Measurements from ENCODE around the gene CNTFR. TPM values are rescaled to one million over a fixed set of nuclear protein-coding genes. Genes with fewer than 3 reads are reported as not detected.

Gene CNTFR
- total RNA-seq, 2 experiments from 2014 or later = not detected

GRCh38 chr9:34555936-34556525, 33.5 kb downstream of the CNTFR start:
- no peak overlapping the region for H3K4me3 Mint-ChIP-seq
- ATAC-seq = no peak
- no peak for DNase-seq
- ChIA-PET CTCF (interaction anchor here (0.9 kb wide), 1 partner anchor 152 kb away, joined by 3 read pairs; no protein-coding TSS in a partner anchor), POLR2A (no interaction called here)
- peaks cover 9% of the 10 kb centered on the region for H3K27me3 Mint-ChIP-seq (ENCODE audit: low read depth)
- H3K27ac Mint-ChIP-seq = no peak overlapping the region
- H3K4me1 Mint-ChIP-seq (ENCODE audit: low read depth) = no peaks in the 10 kb centered on the region
- H3K36me3 Mint-ChIP-seq (ENCODE audit: low read depth) = no peaks in the 10 kb centered on the region
- H3K9me3 Mint-ChIP-seq (ENCODE audit: insufficient read depth) = no peaks in the 10 kb centered on the region

- Mint-ChIP-seq H3K36me3 (ENCODE audit: low read depth) (no peaks in the 10 kb centered on the region), H3K4me1 (ENCODE audit: low read depth) (no peaks in the 10 kb centered on the region), H3K9me3 (ENCODE audit: insufficient read depth) (no peaks in the 10 kb centered on the region), H3K27ac (no peak overlapping the region), H3K4me3 (no peak overlapping the region), H3K27me3 (ENCODE audit: low read depth) (peaks cover 9% of the 10 kb centered on the region)
- ChIA-PET POLR2A (no interaction called here), CTCF (interaction anchor here (0.9 kb wide), 1 partner anchor 152 kb away, joined by 3 read pairs; no protein-coding TSS in a partner anchor)
- ATAC-seq (no peak), DNase-seq (no peak)
Observed at GRCh38 chr9:34555500-34555899, 34.0 kb downstream of the CNTFR start.

GRCh38 chr9:34555002-34555348, 34.5 kb downstream of the CNTFR start:
- H3K4me1 Mint-ChIP-seq (ENCODE audit: low read depth) = no peaks in the 10 kb centered on the region
- ATAC-seq = no peak
- ChIA-PET POLR2A (no interaction called here), CTCF (no interaction called here)
- no peaks in the 10 kb centered on the region for H3K36me3 Mint-ChIP-seq (ENCODE audit: low read depth)
- peaks cover 6% of the 10 kb centered on the region for H3K27me3 Mint-ChIP-seq (ENCODE audit: low read depth)
- no peak overlapping the region for H3K27ac Mint-ChIP-seq
- no peaks in the 10 kb centered on the region for H3K9me3 Mint-ChIP-seq (ENCODE audit: insufficient read depth)
- no peak for DNase-seq
- no peak overlapping the region for H3K4me3 Mint-ChIP-seq

GRCh38 chr9:34554211-34555001, 35.1 kb downstream of the CNTFR start:
- ChIA-PET CTCF (no interaction called here), POLR2A (no interaction called here)
- no peak for ATAC-seq
- DNase-seq = no peak
- Mint-ChIP-seq H3K4me1 (ENCODE audit: low read depth) (no peaks in the 10 kb centered on the region), H3K9me3 (ENCODE audit: insufficient read depth) (no peaks in the 10 kb centered on the region), H3K4me3 (no peak overlapping the region), H3K36me3 (ENCODE audit: low read depth) (no peaks in the 10 kb centered on the region), H3K27ac (no peak overlapping the region), H3K27me3 (ENCODE audit: low read depth) (peaks cover 5% of the 10 kb centered on the region)

- Mint-ChIP-seq H3K4me1 (ENCODE audit: low read depth) (no peaks in the 10 kb centered on the region), H3K9me3 (ENCODE audit: insufficient read depth) (no peaks in the 10 kb centered on the region), H3K27ac (no peak overlapping the region), H3K36me3 (ENCODE audit: low read depth) (no peaks in the 10 kb centered on the region), H3K27me3 (ENCODE audit: low read depth) (peaks cover 2% of the 10 kb centered on the region), H3K4me3 (no peak overlapping the region)
- ChIA-PET POLR2A (no interaction called here), CTCF (no interaction called here)
- no peak for DNase-seq
- ATAC-seq = no peak
Observed at GRCh38 chr9:34553511-34554021, 36.0 kb downstream of the CNTFR start.

GRCh38 chr9:34552986-34553385, 36.5 kb downstream of the CNTFR start:
- H3K36me3 Mint-ChIP-seq (ENCODE audit: low read depth) = no peaks in the 10 kb centered on the region
- no peak overlapping the region for H3K27ac Mint-ChIP-seq
- POLR2A ChIA-PET = no interaction called here
- no peaks in the 10 kb centered on the region for H3K9me3 Mint-ChIP-seq (ENCODE audit: insufficient read depth)
- DNase-seq = no peak
- H3K4me1 Mint-ChIP-seq (ENCODE audit: low read depth) = no peaks in the 10 kb centered on the region
- no peak for ATAC-seq
- H3K27me3 Mint-ChIP-seq (ENCODE audit: low read depth) = peaks cover 5% of the 10 kb centered on the region
- CTCF ChIA-PET = interaction anchor here (0.8 kb wide), 1 partner anchor 51 kb away, joined by 3 read pairs; no protein-coding TSS in a partner anchor
- H3K4me3 Mint-ChIP-seq = no peak overlapping the region

GRCh38 chr9:34552606-34552981, 36.9 kb downstream of the CNTFR start:
- no peaks in the 10 kb centered on the region for H3K4me1 Mint-ChIP-seq (ENCODE audit: low read depth)
- H3K27me3 Mint-ChIP-seq (ENCODE audit: low read depth) = peaks cover 5% of the 10 kb centered on the region
- CTCF ChIA-PET = interaction anchor here (0.8 kb wide), 1 partner anchor 51 kb away, joined by 3 read pairs; no protein-coding TSS in a partner anchor
- H3K4me3 Mint-ChIP-seq = no peak overlapping the region
- ATAC-seq = no peak
- DNase-seq = no peak
- no peak overlapping the region for H3K27ac Mint-ChIP-seq
- no peaks in the 10 kb centered on the region for H3K36me3 Mint-ChIP-seq (ENCODE audit: low read depth)
- H3K9me3 Mint-ChIP-seq (ENCODE audit: insufficient read depth) = no peaks in the 10 kb centered on the region
- POLR2A ChIA-PET = no interaction called here

GRCh38 chr9:34551751-34552605, 37.5 kb downstream of the CNTFR start:
- CTCF ChIA-PET = interaction anchor here (0.6 to 0.8 kb wide), 2 partner anchors 40 to 52 kb away, joined by 3 to 6 read pairs; no protein-coding TSS in a partner anchor
- Mint-ChIP-seq H3K4me3 (no peak overlapping the region), H3K27me3 (ENCODE audit: low read depth) (peaks cover 5% of the 10 kb centered on the region), H3K27ac (no peak overlapping the region), H3K36me3 (ENCODE audit: low read depth) (no peaks in the 10 kb centered on the region), H3K9me3 (ENCODE audit: insufficient read depth) (no peaks in the 10 kb centered on the region), H3K4me1 (ENCODE audit: low read depth) (no peaks in the 10 kb centered on the region)
- POLR2A ChIA-PET = no interaction called here
- DNase-seq = no peak
- ATAC-seq = no peak

- Mint-ChIP-seq H3K27ac (no peak overlapping the region), H3K36me3 (ENCODE audit: low read depth) (no peaks in the 10 kb centered on the region), H3K4me1 (ENCODE audit: low read depth) (no peaks in the 10 kb centered on the region), H3K27me3 (ENCODE audit: low read depth) (peaks cover 5% of the 10 kb centered on the region), H3K9me3 (ENCODE audit: insufficient read depth) (no peaks in the 10 kb centered on the region), H3K4me3 (no peak overlapping the region)
- DNase-seq (no peak), ATAC-seq (no peak)
- ChIA-PET POLR2A (no interaction called here), CTCF (interaction anchor here (0.6 to 1.0 kb wide), 2 partner anchors 41 to 51 kb away, joined by 3 to 6 read pairs; no protein-coding TSS in a partner anchor)
Observed at GRCh38 chr9:34550681-34551270, 38.7 kb downstream of the CNTFR start.

GRCh38 chr9:34550016-34550680, 39.4 kb downstream of the CNTFR start:
- H3K4me3 Mint-ChIP-seq = no peak overlapping the region
- H3K36me3 Mint-ChIP-seq (ENCODE audit: low read depth) = no peaks in the 10 kb centered on the region

GRCh38 chr9:34549407-34549732, 40.2 kb downstream of the CNTFR start:
- no peaks in the 10 kb centered on the region for H3K36me3 Mint-ChIP-seq (ENCODE audit: low read depth)
- H3K27me3 Mint-ChIP-seq (ENCODE audit: low read depth) = peaks cover 11% of the 10 kb centered on the region
- H3K27ac Mint-ChIP-seq = no peak overlapping the region
- DNase-seq = no peak
- no peak for ATAC-seq
- no peaks in the 10 kb centered on the region for H3K4me1 Mint-ChIP-seq (ENCODE audit: low read depth)
- POLR2A ChIA-PET = no interaction called here
- no peaks in the 10 kb centered on the region for H3K9me3 Mint-ChIP-seq (ENCODE audit: insufficient read depth)
- CTCF ChIA-PET = no interaction called here
- no peak overlapping the region for H3K4me3 Mint-ChIP-seq

More at GRCh38 chr9:34550016-34550680, 39.4 kb downstream of the CNTFR start:
- POLR2A ChIA-PET = no interaction called here
- no peaks in the 10 kb centered on the region for H3K9me3 Mint-ChIP-seq (ENCODE audit: insufficient read depth)
- H3K27ac Mint-ChIP-seq = no peak overlapping the region
- CTCF ChIA-PET = interaction anchor here (1.0 kb wide), 1 partner anchor 50 kb away, joined by 3 read pairs; no protein-coding TSS in a partner anchor
- ATAC-seq = no peak
- no peaks in the 10 kb centered on the region for H3K4me1 Mint-ChIP-seq (ENCODE audit: low read depth)
- peaks cover 8% of the 10 kb centered on the region for H3K27me3 Mint-ChIP-seq (ENCODE audit: low read depth)
- DNase-seq = no peak
